ENCODE measurements around the gene APC.
"Not testable (repeated sequence)": the region's sequence is repeated elsewhere in the genome, so short reads cannot be mapped to it uniquely, and the experiment has no call there.

The APC gene

GRCh38 chr5:112708103-112708622 lies 29.5 kb upstream of the APC start:
- H3K9ac ChIP-seq, result peak overlapping the region; percentile 85 to 93 (median 90)
- H3K27ac ChIP-seq, result peak overlapping the region; percentile 81 to 92 (median 88)
- H3K9me3 ChIP-seq (replicated peaks in 1 of 11), result peaks cover 0 to 10% (median 4%) of the 10 kb centered on the region in 11 experiments; a peak in 8 of 22 replicates
- H3K36me3 ChIP-seq, result peaks cover under 1 to 28% (median 15%) of the 10 kb centered on the region in 11 experiments; a peak in 16 of 22 replicates
- peak overlapping the region; percentile 78 to 95 (median 89) for H3K4me2 ChIP-seq
- H4K20me1 ChIP-seq, result peaks cover 0 to 26% (median 0%) of the 10 kb centered on the region in 11 experiments; a peak in 4 of 22 replicates
- H3K27me3 ChIP-seq, result no peaks in the 10 kb centered on the region
- TF ChIP-seq Cebpa-rat (IDR thresholded peaks at IDR 0.05), result no peak
- peak overlapping the region; percentile 86 to 98 (median 92) for H3K4me3 ChIP-seq
- H3K4me1 ChIP-seq, result peaks cover 43 to 63% (median 52%) of the 10 kb centered on the region in 10 experiments

- H3K4me3 ChIP-seq, result peak overlapping the region in 6 of 10 experiments; percentile 88 to 98 (median 92); a peak in 10 of 20 replicates
- TF ChIP-seq Cebpa-rat (IDR thresholded peaks at IDR 0.05), result no peak
- no peak overlapping the region for H3K27ac ChIP-seq
These were observed 28.3 kb upstream of the APC start for GRCh38 chr5:112709416-112709815.

GRCh38 chr5:112710896-112711295 lies 26.8 kb upstream of the APC start:
- peaks cover 7 to 40% (median 27%) of the 10 kb centered on the region in 11 experiments; a peak in 18 of 22 replicates for H3K36me3 ChIP-seq
- H3K27me3 ChIP-seq, result no peaks in the 10 kb centered on the region
- TF ChIP-seq Cebpa-rat (IDR thresholded peaks at IDR 0.05), result no peak
- H3K4me3 ChIP-seq, result no peak overlapping the region
- peak overlapping the region in 9 of 11 experiments; percentile 6 to 95 (median 58); a peak in 16 of 22 replicates for H3K4me2 ChIP-seq
- peaks cover 34 to 58% (median 49%) of the 10 kb centered on the region in 10 experiments for H3K4me1 ChIP-seq
- no peak overlapping the region for H3K9ac ChIP-seq
- peaks cover 0 to 15% (median 6%) of the 10 kb centered on the region in 11 experiments; a peak in 10 of 22 replicates for H3K9me3 ChIP-seq (replicated peaks in 1 of 11)
- peaks cover 0 to 53% (median 3%) of the 10 kb centered on the region in 11 experiments; a peak in 6 of 22 replicates for H4K20me1 ChIP-seq
- no peak overlapping the region for H3K27ac ChIP-seq

More at GRCh38 chr5:112709416-112709815, 28.3 kb upstream of the APC start:
- Histone ChIP-seq H3K9me3 (replicated peaks in 1 of 11) (peaks cover 0 to 15% (median 4%) of the 10 kb centered on the region in 11 experiments; a peak in 9 of 22 replicates), H3K4me1 (peaks cover 34 to 60% (median 51%) of the 10 kb centered on the region in 10 experiments), H3K9ac (peak overlapping the region in 7 of 11 experiments; percentile 24 to 92 (median 85); a peak in 10 of 22 replicates), H3K27me3 (no peaks in the 10 kb centered on the region), H4K20me1 (peaks cover 0 to 39% (median 3%) of the 10 kb centered on the region in 11 experiments; a peak in 6 of 22 replicates), H3K4me2 (peak overlapping the region; percentile 78 to 95 (median 89)), H3K36me3 (peaks cover 7 to 35% (median 27%) of the 10 kb centered on the region in 11 experiments; a peak in 18 of 22 replicates)

- Histone ChIP-seq H3K4me2 (peak overlapping the region in 9 of 11 experiments; percentile 6 to 95 (median 58); a peak in 16 of 22 replicates), H3K9me3 (replicated peaks in 1 of 11) (peaks cover 0 to 15% (median 10%) of the 10 kb centered on the region in 11 experiments; a peak in 10 of 22 replicates), H3K27me3 (no peaks in the 10 kb centered on the region), H3K27ac (no peak overlapping the region), H4K20me1 (peaks cover 0 to 58% (median 3%) of the 10 kb centered on the region in 11 experiments; a peak in 6 of 22 replicates), H3K4me1 (peaks cover 34 to 58% (median 49%) of the 10 kb centered on the region in 10 experiments), H3K4me3 (no peak overlapping the region), H3K36me3 (peaks cover 7 to 40% (median 27%) of the 10 kb centered on the region in 11 experiments; a peak in 18 of 22 replicates), H3K9ac (no peak overlapping the region)
- TF ChIP-seq Cebpa-rat (IDR thresholded peaks at IDR 0.05), result no peak
These were observed 26.2 kb upstream of the APC start for GRCh38 chr5:112711436-112711835.

GRCh38 chr5:112713206-112713605 lies 24.5 kb upstream of the APC start:
- no peaks in the 10 kb centered on the region for H3K27me3 ChIP-seq
- peaks cover 7 to 51% (median 35%) of the 10 kb centered on the region in 11 experiments; a peak in 19 of 22 replicates for H3K36me3 ChIP-seq
- no peak overlapping the region for H3K4me3 ChIP-seq
- H3K9me3 ChIP-seq (replicated peaks in 1 of 11), result peaks cover 0 to 31% (median 24%) of the 10 kb centered on the region in 11 experiments; a peak in 16 of 22 replicates
- peaks cover 28 to 54% (median 45%) of the 10 kb centered on the region in 10 experiments for H3K4me1 ChIP-seq
- H3K9ac ChIP-seq, result no peak overlapping the region
- no peak for TF ChIP-seq Cebpa-rat (IDR thresholded peaks at IDR 0.05)
- peaks cover 0 to 73% (median 3%) of the 10 kb centered on the region in 11 experiments; a peak in 7 of 22 replicates for H4K20me1 ChIP-seq
- peak overlapping the region in 8 of 11 experiments; percentile 7 to 53 (median 18); a peak in 13 of 22 replicates for H3K4me2 ChIP-seq
- H3K27ac ChIP-seq, result no peak overlapping the region

GRCh38 chr5:112716895-112717294 lies 20.8 kb upstream of the APC start:
- H3K4me1 ChIP-seq, result peaks cover 0 to 20% (median 12%) of the 10 kb centered on the region in 10 experiments; a peak in 13 of 20 replicates
- not testable (repeated sequence) for H3K9ac ChIP-seq, H3K4me2 ChIP-seq, H3K27me3 ChIP-seq, H3K4me3 ChIP-seq, H3K27ac ChIP-seq
- peaks cover 7 to 53% (median 39%) of the 10 kb centered on the region in 11 experiments; a peak in 20 of 22 replicates for H3K36me3 ChIP-seq
- H3K9me3 ChIP-seq (replicated peaks in 1 of 11), result peaks cover 0 to 46% (median 31%) of the 10 kb centered on the region in 11 experiments; a peak in 18 of 22 replicates
- H4K20me1 ChIP-seq, result peaks cover 0 to 97% (median 7%) of the 10 kb centered on the region in 11 experiments; a peak in 10 of 22 replicates

- no peaks in the 10 kb centered on the region for H3K27me3 ChIP-seq
- peaks cover 0 to 41% (median 31%) of the 10 kb centered on the region in 11 experiments; a peak in 18 of 22 replicates for H3K9me3 ChIP-seq (replicated peaks in 1 of 11)
- TF ChIP-seq Cebpa-rat (IDR thresholded peaks at IDR 0.05), result no peak
- H3K36me3 ChIP-seq, result peaks cover 7 to 46% (median 33%) of the 10 kb centered on the region in 11 experiments; a peak in 18 of 22 replicates
- H4K20me1 ChIP-seq, result peaks cover 0 to 97% (median 7%) of the 10 kb centered on the region in 11 experiments; a peak in 12 of 22 replicates
- peaks cover 1 to 15% (median 11%) of the 10 kb centered on the region in 10 experiments; a peak in 17 of 20 replicates for H3K4me1 ChIP-seq
- no peak overlapping the region for H3K27ac ChIP-seq
- H3K4me3 ChIP-seq, result no peak overlapping the region
- no peak overlapping the region for H3K4me2 ChIP-seq
- no peak overlapping the region for H3K9ac ChIP-seq
These were observed 20.1 kb upstream of the APC start for GRCh38 chr5:112717506-112718082.

- peaks cover 0 to 97% (median 12%) of the 10 kb centered on the region in 11 experiments; a peak in 12 of 22 replicates for H4K20me1 ChIP-seq
- H3K9ac ChIP-seq, result no peak overlapping the region
- H3K36me3 ChIP-seq, result peaks cover 5 to 41% (median 27%) of the 10 kb centered on the region in 11 experiments; a peak in 18 of 22 replicates
- peaks cover 0 to 39% (median 29%) of the 10 kb centered on the region in 11 experiments; a peak in 18 of 22 replicates for H3K9me3 ChIP-seq (replicated peaks in 1 of 11)
- peaks cover under 1 to 15% (median 11%) of the 10 kb centered on the region in 10 experiments; a peak in 18 of 20 replicates for H3K4me1 ChIP-seq
- no peaks in the 10 kb centered on the region for H3K27me3 ChIP-seq
- no peak for TF ChIP-seq Cebpa-rat (IDR thresholded peaks at IDR 0.05)
- H3K4me2 ChIP-seq, result no peak overlapping the region
- no peak overlapping the region for H3K27ac ChIP-seq
- no peak overlapping the region for H3K4me3 ChIP-seq
These were observed 19.3 kb upstream of the APC start for GRCh38 chr5:112718344-112718743.
